ENCODE data around the gene GSTM1. TPM values are rescaled to one million over a fixed set of nuclear protein-coding genes. Genes with fewer than 3 reads are reported as not detected.
"Not testable (repeated sequence)": the region's sequence is repeated elsewhere in the genome, so short reads cannot be mapped to it uniquely, and the experiment has no call there.

GSTM1 gene
- total and polyA plus RNA-seq, 2 donors (not counting 1 experiment from before 2014, with no cell fraction given): 30.5 to 40.0 TPM

DNA sequence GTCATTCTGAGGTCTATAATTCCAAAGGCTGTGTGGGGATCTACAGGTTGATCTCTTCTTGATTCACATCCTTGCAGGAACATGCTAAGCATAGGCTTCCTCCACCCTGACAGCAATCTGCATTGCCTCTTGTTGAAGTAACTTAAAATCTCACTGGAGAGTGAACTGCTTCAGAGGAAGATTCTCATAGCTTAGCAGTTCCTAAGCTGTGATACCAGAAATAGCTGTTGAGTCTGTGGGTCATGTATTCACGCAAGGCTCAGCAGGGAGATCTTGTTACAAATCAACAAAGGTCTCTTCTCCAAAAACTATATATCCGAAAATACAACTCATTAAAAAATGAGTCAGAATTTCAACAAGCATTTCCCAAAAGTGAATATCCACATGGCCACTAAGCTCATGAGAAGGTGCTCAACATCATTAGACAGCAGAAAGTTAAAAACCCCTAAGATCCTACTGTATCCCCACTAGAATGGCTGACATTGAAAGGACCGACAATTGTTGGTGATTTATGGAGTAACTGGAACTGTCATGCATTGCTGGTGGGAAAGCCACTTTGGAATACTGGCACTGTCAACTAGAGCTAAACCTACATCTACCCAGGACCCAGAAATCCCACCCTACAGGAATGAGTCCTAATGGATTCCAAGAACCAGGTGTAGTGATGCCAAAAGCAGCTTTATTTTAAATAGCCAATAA lies 10.8 kb upstream of the GSTM1 start:
- H3K4me3 ChIP-seq (ENCODE audit: control extremely low read depth in 1 of 5, extremely low read depth in 1 of 5, insufficient read depth in 1 of 5, low read depth in 2 of 5, low read length in 4 of 5); H4K20me1 ChIP-seq (ENCODE audit: control insufficient read depth, insufficient read depth, low read length, poor library complexity, severe bottlenecking); H2AFZ ChIP-seq (ENCODE audit: insufficient read depth, low read depth, low read length, poor library complexity, severe bottlenecking); intact Hi-C loops (cut with micrococcal nuclease); POLR2A ChIA-PET; DNase-seq; H3K9me3 Mint-ChIP-seq (ENCODE audit: insufficient read depth); ATAC-seq (ENCODE audit: low read depth); H3K79me2 ChIP-seq (ENCODE audit: control insufficient read depth, insufficient read depth, low read length); H3K9me3 ChIP-seq (ENCODE audit: control extremely low read depth in 1 of 3, control insufficient read depth in 2 of 3, insufficient read depth in 1 of 3, low read length in 2 of 3); H3K27ac ChIP-seq (ENCODE audit: low read length in 2 of 2); CTCF ChIA-PET; H3K4me1 Mint-ChIP-seq; H3K27ac Mint-ChIP-seq; H3K27me3 Mint-ChIP-seq; H3K27me3 ChIP-seq (replicated peaks in 1 of 4; ENCODE audit: control extremely low read depth in 1 of 4, control insufficient read depth in 3 of 4, insufficient read depth in 4 of 4, low read length in 3 of 4); H3K9ac ChIP-seq (ENCODE audit: low read length); H3K4me2 ChIP-seq (replicated peaks; ENCODE audit: low read depth, low read length, poor library complexity, severe bottlenecking); H3K36me3 ChIP-seq (replicated peaks in 1 of 2; ENCODE audit: control extremely low read depth in 1 of 2, control insufficient read depth in 1 of 2, extremely low read depth in 1 of 2, insufficient read depth in 2 of 2, low read length in 1 of 2); H3K4me3 Mint-ChIP-seq; H3K4me1 ChIP-seq (ENCODE audit: control insufficient read depth in 2 of 2, insufficient read depth in 2 of 2, low read length in 2 of 2): not testable (repeated sequence)
- 100% methylated on average over 2 of the region's 3 CpGs for WGBS (ENCODE audit: insufficient coverage)

DNA sequence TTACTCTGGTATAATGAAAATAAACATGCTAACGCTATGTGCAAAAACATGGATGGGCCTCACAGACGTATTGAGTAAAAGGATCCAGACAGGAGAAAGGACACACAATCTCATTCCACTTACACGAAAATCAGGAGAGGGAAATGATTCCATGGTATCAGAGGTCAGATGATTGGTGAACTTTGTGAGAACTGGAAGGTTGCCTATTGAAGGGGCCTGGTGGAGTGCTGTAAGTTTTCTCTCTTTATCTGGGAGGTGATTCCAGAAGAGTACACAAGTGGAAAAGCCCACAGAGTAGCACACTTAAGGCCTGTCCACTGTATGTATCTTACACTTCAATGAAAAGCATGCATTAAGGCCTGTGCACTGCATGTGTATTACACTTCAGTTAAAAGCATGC lies 10.2 kb upstream of the GSTM1 start:
- POLR2A ChIA-PET: no interaction called here
- H3K27ac Mint-ChIP-seq: no peak overlapping the region
- no peak overlapping the region for H3K4me2 ChIP-seq (replicated peaks; ENCODE audit: low read depth, low read length, poor library complexity, severe bottlenecking)
- H2AFZ ChIP-seq (ENCODE audit: insufficient read depth, low read depth, low read length, poor library complexity, severe bottlenecking): no peak overlapping the region
- H3K4me1 ChIP-seq (ENCODE audit: control insufficient read depth in 2 of 2, insufficient read depth in 2 of 2, low read length in 2 of 2): no peaks in the 10 kb centered on the region
- CTCF ChIA-PET: no interaction called here
- no peaks in the 10 kb centered on the region for H3K27me3 ChIP-seq (replicated peaks in 1 of 4; ENCODE audit: control extremely low read depth in 1 of 4, control insufficient read depth in 3 of 4, insufficient read depth in 4 of 4, low read length in 3 of 4)
- intact Hi-C loops (cut with micrococcal nuclease): no loop called here
- no peaks in the 10 kb centered on the region for H3K9me3 ChIP-seq (ENCODE audit: control extremely low read depth in 1 of 3, control insufficient read depth in 2 of 3, insufficient read depth in 1 of 3, low read length in 2 of 3)
- no peak overlapping the region for H3K9ac ChIP-seq (ENCODE audit: low read length)
- DNase-seq (no peak), ATAC-seq (ENCODE audit: low read depth) (no peak)
- no peaks in the 10 kb centered on the region for H3K9me3 Mint-ChIP-seq (ENCODE audit: insufficient read depth)
- TF ChIP-seq, protein P1, sequence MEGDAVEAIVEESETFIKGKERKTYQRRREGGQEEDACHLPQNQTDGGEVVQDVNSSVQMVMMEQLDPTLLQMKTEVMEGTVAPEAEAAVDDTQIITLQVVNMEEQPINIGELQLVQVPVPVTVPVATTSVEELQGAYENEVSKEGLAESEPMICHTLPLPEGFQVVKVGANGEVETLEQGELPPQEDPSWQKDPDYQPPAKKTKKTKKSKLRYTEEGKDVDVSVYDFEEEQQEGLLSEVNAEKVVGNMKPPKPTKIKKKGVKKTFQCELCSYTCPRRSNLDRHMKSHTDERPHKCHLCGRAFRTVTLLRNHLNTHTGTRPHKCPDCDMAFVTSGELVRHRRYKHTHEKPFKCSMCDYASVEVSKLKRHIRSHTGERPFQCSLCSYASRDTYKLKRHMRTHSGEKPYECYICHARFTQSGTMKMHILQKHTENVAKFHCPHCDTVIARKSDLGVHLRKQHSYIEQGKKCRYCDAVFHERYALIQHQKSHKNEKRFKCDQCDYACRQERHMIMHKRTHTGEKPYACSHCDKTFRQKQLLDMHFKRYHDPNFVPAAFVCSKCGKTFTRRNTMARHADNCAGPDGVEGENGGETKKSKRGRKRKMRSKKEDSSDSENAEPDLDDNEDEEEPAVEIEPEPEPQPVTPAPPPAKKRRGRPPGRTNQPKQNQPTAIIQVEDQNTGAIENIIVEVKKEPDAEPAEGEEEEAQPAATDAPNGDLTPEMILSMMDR (IDR thresholded peaks at IDR 0.05): no peak
- TF ChIP-seq EZH2 (IDR thresholded peaks at IDR 0.05; ENCODE audit: borderline replicate concordance, insufficient read depth, low read depth, low read length, poor library complexity, severe bottlenecking): no peak
- no peaks in the 10 kb centered on the region for H3K79me2 ChIP-seq (ENCODE audit: control insufficient read depth, insufficient read depth, low read length)
- H3K36me3 ChIP-seq (replicated peaks in 1 of 2; ENCODE audit: control extremely low read depth in 1 of 2, control insufficient read depth in 1 of 2, extremely low read depth in 1 of 2, insufficient read depth in 2 of 2, low read length in 1 of 2): no peaks in the 10 kb centered on the region
- WGBS (ENCODE audit: insufficient coverage): no CpG with 5 or more reads among the region's 3 CpGs
- no peaks in the 10 kb centered on the region for H3K27me3 Mint-ChIP-seq
- H3K4me1 Mint-ChIP-seq: no peaks in the 10 kb centered on the region
- H3K27ac ChIP-seq (ENCODE audit: low read length in 2 of 2): no peak overlapping the region
- H3K4me3 Mint-ChIP-seq: no peak overlapping the region
- no peaks in the 10 kb centered on the region for H4K20me1 ChIP-seq (ENCODE audit: control insufficient read depth, insufficient read depth, low read length, poor library complexity, severe bottlenecking)
- H3K4me3 ChIP-seq (ENCODE audit: control extremely low read depth in 1 of 5, extremely low read depth in 1 of 5, insufficient read depth in 1 of 5, low read depth in 2 of 5, low read length in 4 of 5): no peak overlapping the region

DNA sequence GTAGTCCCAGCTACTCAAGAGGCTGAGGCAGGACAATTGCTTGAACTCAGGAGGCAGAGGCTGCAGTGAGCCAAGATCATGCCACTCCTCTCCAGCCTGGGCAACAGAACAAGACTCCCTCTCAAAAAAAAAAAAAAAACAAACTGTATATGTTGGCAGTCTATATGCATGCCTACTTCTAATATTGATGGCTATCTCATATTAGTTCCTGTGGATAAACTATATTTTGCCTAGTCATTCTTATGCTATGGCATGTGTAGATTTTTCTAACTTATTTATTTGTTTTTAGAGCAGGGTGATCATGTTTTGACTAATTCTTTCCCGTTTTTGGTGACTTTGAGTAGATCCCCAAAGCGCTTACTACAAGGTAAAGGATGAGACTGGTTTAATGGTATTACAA lies 9.0 kb upstream of the GSTM1 start:
- CTCF ChIA-PET; H3K4me3 ChIP-seq (ENCODE audit: control extremely low read depth in 1 of 5, extremely low read depth in 1 of 5, insufficient read depth in 1 of 5, low read depth in 2 of 5, low read length in 4 of 5); H2AFZ ChIP-seq (ENCODE audit: insufficient read depth, low read depth, low read length, poor library complexity, severe bottlenecking); H3K4me2 ChIP-seq (replicated peaks; ENCODE audit: low read depth, low read length, poor library complexity, severe bottlenecking); H3K79me2 ChIP-seq (ENCODE audit: control insufficient read depth, insufficient read depth, low read length); H3K9me3 Mint-ChIP-seq (ENCODE audit: insufficient read depth); H3K36me3 ChIP-seq (replicated peaks in 1 of 2; ENCODE audit: control extremely low read depth in 1 of 2, control insufficient read depth in 1 of 2, extremely low read depth in 1 of 2, insufficient read depth in 2 of 2, low read length in 1 of 2); H3K9me3 ChIP-seq (ENCODE audit: control extremely low read depth in 1 of 3, control insufficient read depth in 2 of 3, insufficient read depth in 1 of 3, low read length in 2 of 3); POLR2A ChIA-PET; H3K9ac ChIP-seq (ENCODE audit: low read length); H3K27ac Mint-ChIP-seq; H3K27ac ChIP-seq (ENCODE audit: low read length in 2 of 2); H4K20me1 ChIP-seq (ENCODE audit: control insufficient read depth, insufficient read depth, low read length, poor library complexity, severe bottlenecking); intact Hi-C loops (cut with micrococcal nuclease); DNase-seq; H3K4me1 ChIP-seq (ENCODE audit: control insufficient read depth in 2 of 2, insufficient read depth in 2 of 2, low read length in 2 of 2); ATAC-seq (ENCODE audit: low read depth); H3K27me3 Mint-ChIP-seq; H3K4me3 Mint-ChIP-seq; H3K4me1 Mint-ChIP-seq; H3K27me3 ChIP-seq (replicated peaks in 1 of 4; ENCODE audit: control extremely low read depth in 1 of 4, control insufficient read depth in 3 of 4, insufficient read depth in 4 of 4, low read length in 3 of 4): not testable (repeated sequence)
- no CpG with 5 or more reads among the region's 2 CpGs for WGBS (ENCODE audit: insufficient coverage)
